HG02678 (cell line): ENCODE data around the gene ZNF438.
"Not testable (repeated sequence)": the region's sequence is repeated elsewhere in the genome, so short reads cannot be mapped to it uniquely, and the experiment has no call there.

Source experiments
- ATAC-seq: cut with Tn5 transposase; IDR thresholded peaks from one replicate; pipeline ENCODE4 v1.9.1; 2021; ENCODE audit warnings: mild to moderate bottlenecking, moderate library complexity; ENCODE audit not compliant: unreplicated experiment

Gene ZNF438

GRCh38 chr10:31042670-31043069 is 11.0 kb upstream of the ZNF438 start:
- no peak for ATAC-seq

- no peak for ATAC-seq
These were observed 9.3 kb upstream of the ZNF438 start for GRCh38 chr10:31041011-31041410.

- not testable (repeated sequence) for ATAC-seq
These were observed 7.3 kb upstream of the ZNF438 start for GRCh38 chr10:31039006-31039405.

- no peak for ATAC-seq
These were observed 6.1 kb upstream of the ZNF438 start for GRCh38 chr10:31037749-31038148.

GRCh38 chr10:31036209-31036608 is 4.5 kb upstream of the ZNF438 start:
- no peak for ATAC-seq

GRCh38 chr10:31035266-31035798 is 3.7 kb upstream of the ZNF438 start:
- ATAC-seq: no peak

- no peak for ATAC-seq
These were observed 2.6 kb upstream of the ZNF438 start for GRCh38 chr10:31034098-31034909.

- ATAC-seq: no peak
These were observed 1.5 kb upstream of the ZNF438 start for GRCh38 chr10:31033147-31033546.

- ATAC-seq: peak; percentile 83
These were observed 830 bp upstream of the ZNF438 start for GRCh38 chr10:31032258-31033132.

- ATAC-seq: no peak
These were observed 484 bp downstream of the ZNF438 start for GRCh38 chr10:31031205-31031557.

- no peak for ATAC-seq
These were observed 865 bp downstream of the ZNF438 start for GRCh38 chr10:31030800-31031199.

- ATAC-seq: no peak
These were observed 1.4 kb downstream of the ZNF438 start for GRCh38 chr10:31030260-31030659.

GRCh38 chr10:31028081-31028480 is 3.6 kb downstream of the ZNF438 start:
- no peak for ATAC-seq

GRCh38 chr10:31026279-31026678 is 5.4 kb downstream of the ZNF438 start:
- ATAC-seq: not testable (repeated sequence)

GRCh38 chr10:31025142-31025541 is 6.5 kb downstream of the ZNF438 start:
- ATAC-seq: no peak

- ATAC-seq: no peak
These were observed 8.1 kb downstream of the ZNF438 start for GRCh38 chr10:31023558-31023957.

GRCh38 chr10:31020209-31020608 is 11.5 kb downstream of the ZNF438 start:
- ATAC-seq: no peak

GRCh38 chr10:31018962-31019361 is 12.7 kb downstream of the ZNF438 start:
- no peak for ATAC-seq

- no peak for ATAC-seq
These were observed 13.3 kb downstream of the ZNF438 start for GRCh38 chr10:31018356-31018750.

GRCh38 chr10:31017534-31018355 is 13.9 kb downstream of the ZNF438 start:
- ATAC-seq: no peak
